Progenitor cell of endocrine pancreas (in vitro differentiated cells): ENCODE data around the gene SKI. TPM values are rescaled to one million over a fixed set of nuclear protein-coding genes. Genes with fewer than 3 reads are reported as not detected.
"Not testable (repeated sequence)": the region's sequence is repeated elsewhere in the genome, so short reads cannot be mapped to it uniquely, and the experiment has no call there.

ENCODE experiments used
- DNase-seq: peaks from one replicate; pipeline ENCODE4 v3.0.0; 2021; ENCODE audit warnings: low spot score; ENCODE audit not compliant: unreplicated experiment
- H3K27ac Mint-ChIP-seq: 2 replicates; pipeline ENCODE4 v1.8.0; 2021; ENCODE audit warnings: mild to moderate bottlenecking, moderate library complexity, mixed read lengths
- H3K27me3 Mint-ChIP-seq: 2 replicates; pipeline ENCODE4 v1.8.0; 2021; ENCODE audit warnings: mixed read lengths
- H3K36me3 Mint-ChIP-seq: 2 replicates; pipeline ENCODE4 v1.8.0; 2022; ENCODE audit warnings: mixed read lengths; ENCODE audit not compliant: insufficient read depth
- H3K4me1 Mint-ChIP-seq: 2 replicates; pipeline ENCODE4 v1.8.0; 2021; ENCODE audit warnings: low read depth, mixed read lengths
- H3K4me3 Mint-ChIP-seq: 2 replicates; pipeline ENCODE4 v1.8.0; 2021; ENCODE audit warnings: low read depth, mild to moderate bottlenecking, moderate library complexity, mixed read lengths
- H3K9me3 Mint-ChIP-seq: 2 replicates; pipeline ENCODE4 v1.8.0; 2021; ENCODE audit warnings: low read depth, mixed read lengths
- CTCF ChIP-seq: fragments of 200-600 bp; sonication (generic); IDR thresholded peaks from one replicate; pipeline ENCODE4 v1.5.0; 2021; ENCODE audit warnings: antibody characterized with exemption, mild to moderate bottlenecking; ENCODE audit not compliant: unreplicated experiment
- total RNA-seq: library from RNA; stranded (reverse); gene quantifications from 2 replicates; pipeline ENCODE4 v1.2.1, GENCODE V29; 2021

The SKI gene
- total RNA-seq, 1 donor from 2014 or later, result 56.2 TPM

- Mint-ChIP-seq H3K4me3 (no peak overlapping the region), H3K27ac (no peak overlapping the region), H3K27me3 (peaks cover 15% of the 10 kb centered on the region), H3K4me1 (no peaks in the 10 kb centered on the region), H3K36me3 (no peaks in the 10 kb centered on the region), H3K9me3 (no peaks in the 10 kb centered on the region)
- DNase-seq, result no peak
- TF ChIP-seq CTCF, result no peak
Measured at GRCh38 chr1:2330035-2330434, 101.9 kb downstream of the SKI start.

DNA sequence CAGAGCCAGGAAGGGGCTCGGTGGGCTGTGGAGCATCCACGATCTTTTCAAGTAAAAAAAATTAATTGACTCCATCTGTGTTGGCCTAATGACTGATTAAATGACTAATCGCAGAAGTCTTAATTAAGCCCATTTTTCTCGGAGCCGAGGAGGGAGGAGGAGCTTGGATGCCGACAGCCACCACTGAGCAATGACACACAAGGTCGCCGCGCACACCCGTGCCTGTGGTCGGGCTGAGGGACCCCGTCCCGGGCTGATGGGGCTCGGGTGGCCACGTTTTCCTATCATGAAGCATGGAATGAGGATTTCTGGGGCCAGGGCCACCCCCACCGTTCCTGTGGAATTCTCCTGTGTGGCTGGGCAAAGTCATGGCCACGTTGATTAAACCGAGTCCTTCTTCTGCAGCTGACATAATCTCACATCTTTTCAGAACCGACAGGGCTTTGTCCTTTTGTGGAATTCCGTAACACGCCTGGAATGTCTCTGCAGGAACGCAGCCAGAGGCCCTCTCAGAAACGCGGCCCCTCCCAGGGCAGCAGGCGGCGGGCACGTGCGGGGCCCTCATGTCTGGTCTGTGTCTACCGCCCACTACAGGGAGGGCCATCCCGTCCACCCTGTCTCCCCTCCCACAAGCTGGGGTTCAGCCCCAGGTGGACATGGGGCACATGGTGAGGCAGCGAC lies 102.5 kb downstream of the SKI start:
- Mint-ChIP-seq H3K9me3 (no peaks in the 10 kb centered on the region), H3K27ac (no peak overlapping the region), H3K4me3 (no peak overlapping the region), H3K36me3 (no peaks in the 10 kb centered on the region), H3K27me3 (peaks cover 10% of the 10 kb centered on the region), H3K4me1 (no peaks in the 10 kb centered on the region)
- TF ChIP-seq CTCF, result no peak
- no peak for DNase-seq

DNA sequence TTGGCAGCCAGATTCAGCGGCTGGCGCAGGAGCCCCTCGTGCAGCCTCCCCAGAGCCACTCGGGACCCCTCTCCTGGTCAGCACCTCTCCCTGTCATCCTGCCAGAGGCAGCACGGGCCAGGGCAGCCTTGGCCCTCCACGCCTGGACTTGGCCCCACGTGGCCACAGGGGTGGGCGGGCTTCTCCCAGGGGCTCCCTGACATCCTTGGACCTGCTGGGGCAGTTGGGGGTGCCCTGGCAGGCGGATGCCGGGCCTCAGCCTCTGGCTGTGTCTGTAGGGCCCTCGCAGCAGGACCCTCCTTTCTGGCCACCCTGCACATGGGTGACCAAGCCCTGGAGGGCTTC lies 103.1 kb downstream of the SKI start:
- Mint-ChIP-seq H3K27ac (no peak overlapping the region), H3K4me1 (no peaks in the 10 kb centered on the region), H3K4me3 (no peak overlapping the region)

GRCh38 chr1:2331580-2331979 lies 103.5 kb downstream of the SKI start:
- not testable (repeated sequence) for H3K27me3 Mint-ChIP-seq, DNase-seq, H3K27ac Mint-ChIP-seq, H3K9me3 Mint-ChIP-seq, H3K4me1 Mint-ChIP-seq, H3K4me3 Mint-ChIP-seq, H3K36me3 Mint-ChIP-seq

More for the DNA sequence above, 103.1 kb downstream of the SKI start:
- Mint-ChIP-seq H3K36me3 (no peaks in the 10 kb centered on the region), H3K27me3 (peaks cover 8% of the 10 kb centered on the region), H3K9me3 (no peaks in the 10 kb centered on the region)
- DNase-seq, result no peak
- TF ChIP-seq CTCF, result no peak

DNA sequence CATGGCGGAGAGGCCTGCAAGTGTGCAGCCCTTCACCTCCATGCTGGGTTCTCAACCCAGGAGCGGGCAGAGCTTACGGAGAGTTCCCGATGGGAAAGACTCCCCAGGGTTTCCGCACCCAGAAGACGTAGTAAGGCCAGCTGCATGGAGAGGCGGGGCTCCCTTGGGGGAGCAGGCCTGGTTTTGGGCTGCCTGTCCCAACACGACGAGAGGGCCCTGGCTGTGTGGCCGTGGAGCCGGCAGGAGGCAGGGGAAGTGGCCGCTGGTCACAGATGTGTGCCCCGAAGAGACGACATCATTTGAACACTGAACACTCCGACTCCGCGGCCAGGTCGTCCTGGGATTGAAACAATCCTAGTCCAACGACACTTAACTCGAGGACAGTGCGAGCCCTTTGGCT lies 106.2 kb downstream of the SKI start:
- H3K27me3 Mint-ChIP-seq, result no peaks in the 10 kb centered on the region
- DNase-seq, result no peak
- no peaks in the 10 kb centered on the region for H3K4me1 Mint-ChIP-seq
- no peak for TF ChIP-seq CTCF
- H3K36me3 Mint-ChIP-seq, result no peaks in the 10 kb centered on the region
- H3K4me3 Mint-ChIP-seq, result no peak overlapping the region
- H3K27ac Mint-ChIP-seq, result no peak overlapping the region
- no peaks in the 10 kb centered on the region for H3K9me3 Mint-ChIP-seq

- H3K36me3 Mint-ChIP-seq, result no peaks in the 10 kb centered on the region
- H3K4me1 Mint-ChIP-seq, result no peaks in the 10 kb centered on the region
- TF ChIP-seq CTCF, result no peak
- no peaks in the 10 kb centered on the region for H3K9me3 Mint-ChIP-seq
- H3K27me3 Mint-ChIP-seq, result no peaks in the 10 kb centered on the region
- DNase-seq, result no peak
- no peak overlapping the region for H3K4me3 Mint-ChIP-seq
- H3K27ac Mint-ChIP-seq, result no peak overlapping the region
Measured at GRCh38 chr1:2334883-2335534, 106.9 kb downstream of the SKI start.
